ENCODE measurements around the gene NEU4.
"Not testable (repeated sequence)": the region's sequence is repeated elsewhere in the genome, so short reads cannot be mapped to it uniquely, and the experiment has no call there.

NEU4 gene

DNA sequence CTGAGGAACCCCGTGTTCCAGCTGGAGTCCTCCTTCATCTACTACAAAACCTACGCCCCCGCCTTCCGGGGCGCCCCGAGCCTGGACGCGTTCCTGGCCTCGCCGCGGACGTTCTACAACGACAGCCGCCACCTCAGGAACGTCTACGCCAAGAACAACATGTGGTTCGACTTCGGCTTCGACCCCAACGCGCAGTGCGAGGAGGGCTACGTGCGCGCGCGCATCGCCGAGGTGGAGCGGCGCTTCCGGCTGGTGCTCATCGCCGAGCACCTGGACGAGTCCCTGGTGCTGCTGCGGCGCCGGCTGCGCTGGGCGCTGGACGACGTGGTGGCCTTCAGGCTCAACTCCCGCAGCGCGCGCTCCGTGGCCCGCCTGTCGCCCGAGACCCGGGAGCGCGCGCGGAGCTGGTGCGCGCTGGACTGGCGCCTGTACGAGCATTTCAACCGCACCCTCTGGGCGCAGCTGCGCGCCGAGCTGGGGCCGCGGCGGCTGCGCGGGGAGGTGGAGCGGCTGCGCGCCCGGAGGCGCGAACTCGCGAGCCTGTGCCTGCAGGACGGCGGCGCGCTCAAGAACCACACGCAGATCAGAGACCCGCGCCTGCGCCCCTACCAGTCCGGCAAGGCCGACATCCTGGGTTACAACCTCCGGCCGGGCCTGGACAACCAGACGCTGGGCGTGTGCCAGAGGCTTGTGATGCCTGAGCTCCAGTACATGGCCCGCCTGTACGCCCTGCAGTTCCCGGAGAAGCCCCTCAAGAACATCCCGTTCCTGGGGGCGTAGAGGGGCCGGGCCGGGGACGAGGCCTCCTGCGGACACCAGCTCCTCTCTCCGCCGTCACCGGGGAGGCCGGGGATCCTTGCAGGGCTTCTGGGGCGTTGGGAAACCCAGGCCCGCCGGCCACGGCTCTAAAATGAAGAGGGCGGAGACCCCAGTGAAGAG, 5.3 kb upstream of the NEU4 start:
- H3K4me2 ChIP-seq (ENCODE audit: low read length) = peak overlapping the region; percentile 91
- H3K4me3 ChIP-seq (ENCODE audit: low read length) = peak overlapping the region; percentile 64
- H3K9ac ChIP-seq (ENCODE audit: low read depth, low read length) = no peak overlapping the region
- peaks cover 22% of the 10 kb centered on the region for H3K27me3 ChIP-seq (ENCODE audit: control insufficient read depth, insufficient read depth, low read length)
- H3K9me3 ChIP-seq (replicated peaks; ENCODE audit: low read length) = no peaks in the 10 kb centered on the region
- H3K4me1 ChIP-seq (ENCODE audit: control insufficient read depth, insufficient read depth, low read length) = peaks cover 21% of the 10 kb centered on the region
- no peaks in the 10 kb centered on the region for H3K36me3 ChIP-seq (ENCODE audit: insufficient read depth, low read length)

DNA sequence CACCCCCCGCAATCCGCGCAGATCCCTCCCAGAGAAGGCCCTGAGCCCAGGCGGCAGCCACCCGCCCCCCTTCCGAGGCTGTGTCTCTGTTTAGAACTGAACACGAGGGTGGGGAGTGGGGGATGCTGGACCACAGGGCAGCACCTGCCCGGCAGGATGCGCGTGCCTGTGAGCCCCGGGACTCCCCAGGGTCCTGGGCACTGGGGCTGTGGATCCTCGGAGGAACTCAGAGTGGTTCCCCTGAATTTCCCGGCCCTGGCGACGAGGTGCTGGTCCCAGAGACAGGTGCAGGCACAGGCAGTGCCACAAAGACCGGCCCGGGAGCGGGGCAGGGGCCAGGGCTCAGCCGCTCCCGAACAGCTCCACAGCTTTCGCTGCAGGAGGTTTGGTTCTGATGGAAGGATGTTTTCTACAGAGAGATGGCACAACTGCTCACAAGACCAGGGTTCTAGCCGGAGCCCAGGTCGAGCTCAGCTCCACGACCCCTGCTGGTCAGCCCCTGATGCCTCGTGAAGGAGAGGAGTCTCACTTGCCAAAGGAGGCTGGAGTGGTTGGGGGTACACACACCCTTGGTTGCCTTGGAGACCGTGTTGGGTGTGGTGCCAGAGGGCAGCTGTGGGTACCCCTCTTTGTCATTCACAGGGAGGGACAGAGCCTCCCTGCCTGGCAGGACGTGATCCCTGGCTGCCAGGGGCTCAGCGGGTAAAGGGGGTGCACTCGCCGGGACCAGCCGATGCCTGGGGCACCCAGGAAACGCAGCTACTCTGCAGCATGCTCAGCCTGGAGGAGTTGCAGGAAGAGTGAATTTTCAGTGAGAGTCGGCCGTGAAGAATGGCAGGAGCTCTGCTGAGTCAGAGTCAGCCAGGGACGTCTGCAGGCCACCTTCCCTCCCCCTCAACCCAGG, 4.4 kb upstream of the NEU4 start:
- H3K4me3 ChIP-seq (ENCODE audit: low read length) = no peak overlapping the region

DNA sequence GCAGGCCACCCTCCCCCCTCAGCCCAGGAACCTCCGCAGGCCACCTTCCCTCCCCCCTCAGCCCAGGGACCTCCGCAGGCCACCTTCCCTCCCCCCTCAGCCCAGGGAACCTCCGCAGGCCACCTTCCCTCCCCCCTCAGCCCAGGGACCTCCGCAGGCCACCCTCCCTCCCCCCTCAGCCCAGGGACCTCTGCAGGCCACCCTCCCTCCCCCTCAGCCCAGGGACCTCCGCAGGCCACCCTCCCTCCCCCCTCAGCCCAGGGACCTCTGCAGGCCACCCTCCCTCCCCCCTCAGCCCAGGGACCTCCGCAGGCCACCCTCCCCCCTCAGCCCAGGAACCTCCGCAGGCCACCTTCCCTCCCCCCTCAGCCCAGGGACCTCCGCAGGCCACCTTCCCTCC, 2.8 kb upstream of the NEU4 start:
- not testable (repeated sequence) for H3K9me3 ChIP-seq (replicated peaks; ENCODE audit: low read length); H3K9ac ChIP-seq (ENCODE audit: low read depth, low read length); H3K4me3 ChIP-seq (ENCODE audit: low read length); H3K4me2 ChIP-seq (ENCODE audit: low read length); H3K36me3 ChIP-seq (ENCODE audit: insufficient read depth, low read length)
- peaks cover 21% of the 10 kb centered on the region for H3K4me1 ChIP-seq (ENCODE audit: control insufficient read depth, insufficient read depth, low read length)
- H3K27me3 ChIP-seq (ENCODE audit: control insufficient read depth, insufficient read depth, low read length) = peaks cover 41% of the 10 kb centered on the region

More for the DNA sequence above, 4.4 kb upstream of the NEU4 start:
- no peaks in the 10 kb centered on the region for H3K36me3 ChIP-seq (ENCODE audit: insufficient read depth, low read length)
- peaks cover 31% of the 10 kb centered on the region for H3K27me3 ChIP-seq (ENCODE audit: control insufficient read depth, insufficient read depth, low read length)
- peaks cover 21% of the 10 kb centered on the region for H3K4me1 ChIP-seq (ENCODE audit: control insufficient read depth, insufficient read depth, low read length)
- no peak overlapping the region for H3K9ac ChIP-seq (ENCODE audit: low read depth, low read length)
- no peaks in the 10 kb centered on the region for H3K9me3 ChIP-seq (replicated peaks; ENCODE audit: low read length)
- H3K4me2 ChIP-seq (ENCODE audit: low read length) = peak overlapping the region; percentile 91

DNA sequence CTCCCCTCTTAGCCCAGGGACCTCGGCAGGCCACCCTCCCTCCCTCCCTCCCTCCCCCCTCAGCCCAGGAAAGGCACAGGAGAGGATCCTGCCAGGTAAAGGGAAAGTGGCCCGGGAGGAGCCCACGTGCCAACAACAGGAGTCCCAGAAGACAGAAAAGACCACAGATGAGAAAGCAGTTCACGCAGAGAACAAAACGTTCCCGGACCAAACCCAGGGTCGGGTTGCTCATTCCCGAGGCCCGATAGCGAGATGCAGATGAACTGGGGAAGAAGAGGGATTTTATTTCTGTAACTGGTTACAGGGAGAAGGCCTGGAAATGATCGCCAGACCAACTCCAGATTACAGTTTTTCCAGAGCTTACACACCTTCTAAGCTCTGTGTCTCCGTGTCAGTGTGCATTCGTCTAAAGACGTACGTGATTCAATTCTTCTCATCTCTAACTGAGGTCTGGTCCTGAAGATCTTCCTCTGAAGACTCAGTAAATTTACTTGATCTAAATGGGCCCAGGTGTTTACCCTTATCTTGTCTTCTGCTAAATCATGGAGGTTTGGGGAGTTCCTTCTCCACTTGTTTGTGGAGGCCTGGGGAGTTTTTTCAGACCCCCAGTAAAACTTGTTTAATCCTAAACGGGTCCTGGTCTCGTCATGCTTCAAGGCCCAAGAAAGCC, 807 bp upstream of the NEU4 start:
- Histone ChIP-seq H3K4me3 (ENCODE audit: low read length) (no peak overlapping the region), H3K4me1 (ENCODE audit: control insufficient read depth, insufficient read depth, low read length) (peaks cover 18% of the 10 kb centered on the region), H3K36me3 (ENCODE audit: insufficient read depth, low read length) (no peaks in the 10 kb centered on the region), H3K9ac (ENCODE audit: low read depth, low read length) (no peak overlapping the region), H3K27me3 (ENCODE audit: control insufficient read depth, insufficient read depth, low read length) (peaks cover 50% of the 10 kb centered on the region), H3K9me3 (replicated peaks; ENCODE audit: low read length) (no peaks in the 10 kb centered on the region), H3K4me2 (ENCODE audit: low read length) (no peak overlapping the region)

DNA sequence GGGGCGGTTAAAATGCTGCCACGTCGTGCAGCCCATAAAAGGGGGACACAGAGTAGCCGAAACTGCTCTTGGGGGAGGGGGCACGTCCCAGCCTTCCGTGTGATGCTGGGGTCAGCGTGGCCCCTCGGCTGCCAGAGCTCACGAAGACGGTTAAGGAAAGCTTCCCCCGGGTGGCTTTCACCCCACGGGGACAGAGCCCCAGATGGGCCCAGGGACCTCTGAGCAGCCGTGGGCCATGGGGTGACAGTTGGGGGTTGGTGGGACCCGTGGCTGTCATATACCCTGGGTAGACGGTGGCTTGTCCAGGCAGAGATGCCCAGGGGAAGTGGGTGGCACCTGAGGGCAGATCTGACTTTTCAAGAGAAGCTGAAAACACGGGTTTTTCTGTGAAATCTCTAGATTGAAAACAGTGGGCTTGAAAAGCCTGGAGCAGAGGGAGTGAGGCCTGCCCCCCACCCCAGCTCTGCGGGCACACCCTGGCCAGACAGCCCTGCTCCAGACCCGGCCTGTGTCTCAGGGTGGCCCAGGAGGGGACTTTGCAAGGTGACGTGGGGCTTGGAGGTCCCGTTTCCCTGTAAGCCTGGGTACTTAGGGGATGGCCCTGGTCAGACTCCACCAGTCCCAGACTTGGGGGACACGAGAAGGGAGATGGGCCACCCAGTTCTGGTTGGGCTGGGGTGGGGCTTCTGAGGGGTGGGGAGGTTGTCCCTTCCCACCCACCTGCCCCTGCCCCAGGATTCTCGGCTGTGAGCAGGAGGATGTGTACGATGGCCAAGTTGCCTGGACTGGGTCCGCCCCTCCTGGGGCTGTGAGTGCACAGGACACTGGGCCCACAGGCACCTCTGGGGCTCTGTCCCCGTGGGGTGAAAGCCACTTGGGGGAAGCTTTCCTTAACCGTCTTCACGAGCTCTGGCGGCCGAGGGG, 652 bp downstream of the NEU4 start:
- H3K36me3 ChIP-seq (ENCODE audit: insufficient read depth, low read length) = no peaks in the 10 kb centered on the region
- H3K9me3 ChIP-seq (replicated peaks; ENCODE audit: low read length) = no peaks in the 10 kb centered on the region
- no peak overlapping the region for H3K4me2 ChIP-seq (ENCODE audit: low read length)
- peaks cover 40% of the 10 kb centered on the region for H3K27me3 ChIP-seq (ENCODE audit: control insufficient read depth, insufficient read depth, low read length)
- peaks cover 4% of the 10 kb centered on the region for H3K4me1 ChIP-seq (ENCODE audit: control insufficient read depth, insufficient read depth, low read length)
- H3K4me3 ChIP-seq (ENCODE audit: low read length) = no peak overlapping the region
- H3K9ac ChIP-seq (ENCODE audit: low read depth, low read length) = no peak overlapping the region

DNA sequence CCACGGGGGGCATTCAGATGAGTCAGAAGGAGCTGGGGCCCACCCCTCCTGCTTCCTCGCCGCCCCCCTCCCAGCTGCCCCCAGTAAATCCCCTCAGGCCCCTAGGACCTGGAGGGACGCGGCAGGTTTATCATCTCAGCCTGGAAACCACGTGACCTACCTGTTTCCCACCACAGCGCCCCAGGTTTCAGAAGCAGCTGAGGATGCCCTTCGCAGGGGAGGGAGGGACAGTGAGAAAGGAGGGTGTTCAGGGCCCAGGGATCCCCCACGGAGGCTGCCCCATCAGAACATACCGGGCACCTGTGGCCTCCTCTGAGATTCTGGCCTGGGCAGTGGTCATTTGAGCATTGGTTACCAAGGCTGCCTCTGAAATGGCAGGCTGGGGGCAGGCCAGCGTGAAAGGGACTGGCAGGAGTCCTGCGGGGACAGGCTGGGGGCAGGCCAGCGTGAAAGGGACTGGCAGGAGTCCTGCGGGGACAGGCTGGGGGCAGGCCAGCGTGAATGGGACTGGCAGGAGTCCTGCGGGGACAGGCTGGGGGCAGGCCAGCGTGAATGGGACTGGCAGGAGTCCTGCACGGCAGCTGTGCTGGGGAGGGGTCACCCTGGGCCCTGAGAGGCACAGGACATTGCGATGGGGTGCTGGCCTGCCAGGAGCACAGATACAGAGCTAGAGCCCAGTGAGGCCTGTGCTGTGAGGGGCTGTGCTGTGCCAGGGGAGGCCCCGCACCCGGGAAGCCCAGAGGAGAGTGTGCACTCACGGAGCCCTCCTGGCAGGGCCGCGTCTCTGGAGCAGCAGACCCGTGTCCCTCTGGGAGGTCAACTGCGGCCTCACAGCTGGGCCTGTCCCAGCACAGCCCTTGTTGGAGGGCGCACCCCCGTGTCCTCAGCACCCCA, 1.6 kb downstream of the NEU4 start:
- no peak overlapping the region for H3K4me2 ChIP-seq (ENCODE audit: low read length)
- H3K9me3 ChIP-seq (replicated peaks; ENCODE audit: low read length) = no peaks in the 10 kb centered on the region
- no peak overlapping the region for H3K4me3 ChIP-seq (ENCODE audit: low read length)
- no peaks in the 10 kb centered on the region for H3K4me1 ChIP-seq (ENCODE audit: control insufficient read depth, insufficient read depth, low read length)
- H3K27me3 ChIP-seq (ENCODE audit: control insufficient read depth, insufficient read depth, low read length) = peaks cover 37% of the 10 kb centered on the region
- H3K9ac ChIP-seq (ENCODE audit: low read depth, low read length) = no peak overlapping the region
- no peaks in the 10 kb centered on the region for H3K36me3 ChIP-seq (ENCODE audit: insufficient read depth, low read length)

DNA sequence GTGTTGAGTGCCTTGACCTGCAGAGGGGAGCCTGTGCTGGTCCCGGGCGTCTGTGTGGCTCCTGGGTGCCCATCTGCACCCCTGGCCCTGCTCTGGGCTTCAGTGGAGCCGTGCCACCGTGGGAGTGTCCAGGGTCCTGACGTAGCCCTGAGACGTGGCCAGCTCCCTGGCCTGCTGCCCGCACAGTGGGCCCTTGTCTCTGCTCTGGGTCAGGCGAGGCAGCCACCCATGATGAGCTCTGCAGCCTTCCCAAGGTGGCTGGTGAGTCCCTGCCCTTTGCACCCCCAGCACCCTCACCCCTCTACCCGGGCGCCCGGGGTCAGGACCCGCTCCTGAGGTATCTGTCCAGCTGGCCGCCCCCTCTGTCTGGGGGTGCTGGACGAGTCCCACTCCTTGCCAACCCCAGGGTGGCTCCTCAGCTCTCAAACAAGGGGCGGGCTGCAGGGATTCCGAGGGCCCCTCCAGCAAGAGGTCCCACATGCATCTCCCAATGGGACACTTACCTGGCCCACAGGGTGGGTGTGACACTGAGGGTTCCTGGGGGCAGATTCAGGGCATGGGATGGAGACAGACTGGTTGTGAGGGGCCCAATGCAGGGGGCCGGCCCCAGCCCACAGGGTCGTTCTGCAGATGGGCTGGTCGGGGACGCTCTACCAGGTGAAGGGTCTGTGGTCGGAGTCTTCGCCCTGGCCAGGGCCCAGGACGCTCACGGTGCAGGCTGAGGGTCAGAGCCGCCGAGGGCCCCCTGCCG, 2.4 kb downstream of the NEU4 start:
- H3K27me3 ChIP-seq (ENCODE audit: control insufficient read depth, insufficient read depth, low read length) = peaks cover 37% of the 10 kb centered on the region
- no peak overlapping the region for H3K4me2 ChIP-seq (ENCODE audit: low read length)
- H3K36me3 ChIP-seq (ENCODE audit: insufficient read depth, low read length) = no peaks in the 10 kb centered on the region
- H3K9ac ChIP-seq (ENCODE audit: low read depth, low read length) = no peak overlapping the region
- H3K4me3 ChIP-seq (ENCODE audit: low read length) = no peak overlapping the region
- H3K4me1 ChIP-seq (ENCODE audit: control insufficient read depth, insufficient read depth, low read length) = no peaks in the 10 kb centered on the region
- H3K9me3 ChIP-seq (replicated peaks; ENCODE audit: low read length) = no peaks in the 10 kb centered on the region

DNA sequence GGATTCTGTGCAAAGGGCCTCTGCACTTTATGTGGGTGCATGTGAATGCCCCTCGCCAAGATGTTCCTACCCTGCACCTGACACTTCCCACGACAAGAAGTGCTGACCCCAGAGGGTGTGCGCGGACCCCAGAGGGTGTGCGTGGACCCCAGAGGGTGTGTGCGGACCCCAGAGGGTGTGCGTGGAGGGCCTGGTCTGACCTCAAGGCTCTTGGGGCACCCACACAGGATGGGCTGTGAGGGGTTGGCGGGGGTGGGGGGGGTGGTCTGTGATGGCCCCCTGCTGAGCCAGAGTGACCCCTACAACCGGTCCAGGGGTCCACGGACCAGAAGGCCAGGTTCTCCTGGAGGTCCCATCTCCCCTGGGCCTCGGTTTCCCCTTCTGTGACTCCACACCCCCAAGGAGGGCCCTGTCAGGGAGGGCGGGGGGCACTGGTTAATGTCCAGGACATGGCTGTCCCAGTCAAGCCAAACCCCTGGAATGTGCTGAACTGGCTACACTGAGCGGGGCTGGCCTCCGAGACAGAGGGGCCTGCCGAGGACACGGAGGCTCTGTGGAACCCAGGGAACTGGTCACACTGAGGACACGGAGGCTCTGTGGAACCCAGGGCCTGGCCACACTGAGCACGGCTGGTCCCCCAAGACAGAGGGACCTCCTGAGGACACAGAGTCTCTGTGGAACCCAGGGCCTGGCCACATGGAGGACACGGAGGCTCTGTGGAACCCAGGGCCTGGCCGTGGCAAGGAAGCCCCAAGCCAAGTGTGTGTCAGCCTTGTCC, 3.1 kb downstream of the NEU4 start:
- Histone ChIP-seq H3K9ac (ENCODE audit: low read depth, low read length) (no peak overlapping the region), H3K4me2 (ENCODE audit: low read length) (no peak overlapping the region), H3K27me3 (ENCODE audit: control insufficient read depth, insufficient read depth, low read length) (peaks cover 37% of the 10 kb centered on the region)

More for the DNA sequence above, 3.1 kb downstream of the NEU4 start:
- no peaks in the 10 kb centered on the region for H3K36me3 ChIP-seq (ENCODE audit: insufficient read depth, low read length)
- no peak overlapping the region for H3K4me3 ChIP-seq (ENCODE audit: low read length)
- H3K9me3 ChIP-seq (replicated peaks; ENCODE audit: low read length) = no peaks in the 10 kb centered on the region
- H3K4me1 ChIP-seq (ENCODE audit: control insufficient read depth, insufficient read depth, low read length) = no peaks in the 10 kb centered on the region
